ENCODE measurements around the gene ANKRD13A.
"Not testable (repeated sequence)": the region's sequence is repeated elsewhere in the genome, so short reads cannot be mapped to it uniquely, and the experiment has no call there.

The ANKRD13A gene

DNA sequence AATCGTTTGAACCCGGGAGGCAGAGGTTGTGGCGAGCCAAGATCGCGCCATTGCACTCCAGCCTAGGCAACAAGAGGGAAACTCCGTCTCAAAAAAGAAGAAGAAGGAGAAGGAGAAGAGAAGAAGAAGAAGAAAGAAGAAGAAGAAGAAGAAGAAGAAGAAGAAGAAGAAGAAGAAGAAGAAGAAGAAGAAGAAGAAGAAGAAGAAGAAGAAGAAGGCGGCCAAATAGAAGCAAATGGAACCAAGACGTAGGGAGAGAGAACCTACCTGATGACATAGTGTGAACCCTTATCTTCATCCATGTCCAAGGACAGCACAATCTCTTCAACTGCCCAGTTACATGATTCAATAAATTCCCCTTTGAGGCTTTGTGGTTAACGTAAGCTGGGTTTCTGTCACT is 68.9 kb downstream of the ANKRD13A start:
- not testable (repeated sequence) for H2BK12ac ChIP-seq (ENCODE audit: low read length in 2 of 2); H2AFZ ChIP-seq (ENCODE audit: low read depth, low read length); H3K4me1 ChIP-seq (ENCODE audit: control insufficient read depth, insufficient read depth, low read depth, low read length); H3K18ac ChIP-seq (ENCODE audit: low read depth in 1 of 2, low read length in 2 of 2); H3K9ac ChIP-seq (ENCODE audit: low read length); H2BK5ac ChIP-seq (ENCODE audit: low read depth, low read length, poor library complexity, severe bottlenecking); H4K91ac ChIP-seq (ENCODE audit: low read length); H3K9me3 ChIP-seq (ENCODE audit: control insufficient read depth, low read length); H3K4me2 ChIP-seq (ENCODE audit: low read length, poor library complexity, severe bottlenecking); H3K4ac ChIP-seq (ENCODE audit: low read depth in 1 of 2, low read length in 2 of 2); H3K79me1 ChIP-seq (replicated peaks; ENCODE audit: low read length, poor library complexity, severe bottlenecking); H2AK5ac ChIP-seq (ENCODE audit: low read length, severe bottlenecking); H2BK120ac ChIP-seq (ENCODE audit: low read depth, low read length); H3K14ac ChIP-seq (ENCODE audit: low read length in 2 of 2); H4K8ac ChIP-seq (ENCODE audit: low read length); H3K23ac ChIP-seq (ENCODE audit: low read length in 2 of 2); H3K27ac ChIP-seq (ENCODE audit: low read length, poor library complexity, severe bottlenecking); H3K4me3 ChIP-seq (ENCODE audit: insufficient read depth in 1 of 2, low read depth in 1 of 2, low read length in 2 of 2); DNase-seq; H2BK15ac ChIP-seq (ENCODE audit: low read depth, poor library complexity, severe bottlenecking); H3K27me3 ChIP-seq (ENCODE audit: control insufficient read depth in 1 of 2, insufficient read depth in 1 of 2, low read length in 2 of 2); H3K36me3 ChIP-seq (ENCODE audit: control insufficient read depth in 1 of 2, insufficient read depth in 2 of 2, low read depth in 1 of 2, low read length in 2 of 2)
- WGBS = 98% methylated on average over 9 of the region's 9 CpGs

DNA sequence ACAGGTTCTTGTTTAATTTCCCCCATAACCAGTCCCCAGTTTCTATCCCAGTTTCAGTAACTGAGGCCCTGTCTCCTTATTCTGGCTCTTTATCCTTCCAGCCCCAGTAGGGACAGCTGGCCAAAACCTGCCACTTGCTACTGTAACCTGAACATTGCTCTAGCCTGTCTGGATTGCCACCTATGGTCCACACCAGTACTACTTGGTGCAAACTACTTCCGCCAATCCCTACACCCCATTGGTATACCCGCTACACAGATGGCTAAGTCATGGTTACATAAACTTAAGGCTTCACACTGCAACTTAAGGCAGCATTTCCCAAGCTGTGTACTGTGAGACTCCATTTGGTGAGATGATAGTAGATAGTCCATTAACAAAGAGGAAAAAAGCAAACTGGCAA is 69.4 kb downstream of the ANKRD13A start:
- Histone ChIP-seq H3K9me3 (ENCODE audit: control insufficient read depth, low read length) (no peaks in the 10 kb centered on the region), H2BK12ac (ENCODE audit: low read length in 2 of 2) (no peak overlapping the region), H3K4ac (ENCODE audit: low read depth in 1 of 2, low read length in 2 of 2) (no peak overlapping the region), H2BK120ac (ENCODE audit: low read depth, low read length) (no peak overlapping the region), H3K27ac (ENCODE audit: low read length, poor library complexity, severe bottlenecking) (no peak overlapping the region), H3K18ac (ENCODE audit: low read depth in 1 of 2, low read length in 2 of 2) (no peak overlapping the region), H4K8ac (ENCODE audit: low read length) (no peak overlapping the region), H3K14ac (ENCODE audit: low read length in 2 of 2) (no peak overlapping the region), H3K4me1 (ENCODE audit: control insufficient read depth, insufficient read depth, low read depth, low read length) (peaks cover 1% of the 10 kb centered on the region), H3K4me3 (ENCODE audit: insufficient read depth in 1 of 2, low read depth in 1 of 2, low read length in 2 of 2) (no peak overlapping the region), H3K27me3 (ENCODE audit: control insufficient read depth in 1 of 2, insufficient read depth in 1 of 2, low read length in 2 of 2) (peaks cover 0 to 7% of the 10 kb centered on the region in 2 experiments), H3K4me2 (ENCODE audit: low read length, poor library complexity, severe bottlenecking) (no peak overlapping the region), H2AFZ (ENCODE audit: low read depth, low read length) (no peak overlapping the region), H2AK5ac (ENCODE audit: low read length, severe bottlenecking) (no peak overlapping the region), H3K79me1 (replicated peaks; ENCODE audit: low read length, poor library complexity, severe bottlenecking) (no peaks in the 10 kb centered on the region), H3K9ac (ENCODE audit: low read length) (no peak overlapping the region), H3K23ac (ENCODE audit: low read length in 2 of 2) (no peak overlapping the region), H3K36me3 (ENCODE audit: control insufficient read depth in 1 of 2, insufficient read depth in 2 of 2, low read depth in 1 of 2, low read length in 2 of 2) (no peaks in the 10 kb centered on the region), H2BK15ac (ENCODE audit: low read depth, poor library complexity, severe bottlenecking) (no peak overlapping the region), H2BK5ac (ENCODE audit: low read depth, low read length, poor library complexity, severe bottlenecking) (no peak overlapping the region), H4K91ac (ENCODE audit: low read length) (no peak overlapping the region)
- no CpG with 5 or more reads among the region's 2 CpGs for WGBS
- DNase-seq = no peak

DNA sequence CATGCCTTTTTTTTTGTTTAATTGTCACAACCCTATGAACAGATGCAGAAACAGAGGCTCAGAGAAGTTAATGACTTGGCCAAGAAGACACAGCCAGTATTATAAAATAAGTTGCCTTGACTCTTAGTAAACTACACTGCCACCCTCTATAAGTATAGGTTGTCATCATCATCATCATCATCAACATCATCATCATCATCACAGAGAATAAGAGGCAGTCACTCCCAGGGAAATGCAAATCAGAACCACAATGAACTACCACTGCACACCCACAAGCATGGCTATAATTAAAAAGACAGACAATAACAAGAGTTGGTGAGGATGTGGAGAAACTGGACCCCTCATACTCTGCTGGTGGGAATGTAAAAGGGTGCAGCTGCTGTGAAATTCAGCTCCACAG is 72.3 kb downstream of the ANKRD13A start:
- Histone ChIP-seq H2BK12ac (ENCODE audit: low read length in 2 of 2) (no peak overlapping the region), H4K8ac (ENCODE audit: low read length) (no peak overlapping the region), H3K18ac (ENCODE audit: low read depth in 1 of 2, low read length in 2 of 2) (no peak overlapping the region), H3K4me1 (ENCODE audit: control insufficient read depth, insufficient read depth, low read depth, low read length) (peaks cover 1% of the 10 kb centered on the region), H3K79me1 (replicated peaks; ENCODE audit: low read length, poor library complexity, severe bottlenecking) (no peaks in the 10 kb centered on the region), H2BK120ac (ENCODE audit: low read depth, low read length) (no peak overlapping the region), H2BK5ac (ENCODE audit: low read depth, low read length, poor library complexity, severe bottlenecking) (no peak overlapping the region), H3K9ac (ENCODE audit: low read length) (no peak overlapping the region), H3K4ac (ENCODE audit: low read depth in 1 of 2, low read length in 2 of 2) (no peak overlapping the region), H3K36me3 (ENCODE audit: control insufficient read depth in 1 of 2, insufficient read depth in 2 of 2, low read depth in 1 of 2, low read length in 2 of 2) (no peaks in the 10 kb centered on the region), H2AK5ac (ENCODE audit: low read length, severe bottlenecking) (no peak overlapping the region), H3K9me3 (ENCODE audit: control insufficient read depth, low read length) (no peaks in the 10 kb centered on the region), H3K4me3 (ENCODE audit: insufficient read depth in 1 of 2, low read depth in 1 of 2, low read length in 2 of 2) (no peak overlapping the region), H4K91ac (ENCODE audit: low read length) (no peak overlapping the region), H3K27ac (ENCODE audit: low read length, poor library complexity, severe bottlenecking) (no peak overlapping the region), H3K27me3 (ENCODE audit: control insufficient read depth in 1 of 2, insufficient read depth in 1 of 2, low read length in 2 of 2) (peaks cover 0 to 11% of the 10 kb centered on the region in 2 experiments), H3K4me2 (ENCODE audit: low read length, poor library complexity, severe bottlenecking) (no peak overlapping the region), H2BK15ac (ENCODE audit: low read depth, poor library complexity, severe bottlenecking) (no peak overlapping the region), H2AFZ (ENCODE audit: low read depth, low read length) (no peak overlapping the region), H3K14ac (ENCODE audit: low read length in 2 of 2) (no peak overlapping the region), H3K23ac (ENCODE audit: low read length in 2 of 2) (no peak overlapping the region)
- DNase-seq = no peak

DNA sequence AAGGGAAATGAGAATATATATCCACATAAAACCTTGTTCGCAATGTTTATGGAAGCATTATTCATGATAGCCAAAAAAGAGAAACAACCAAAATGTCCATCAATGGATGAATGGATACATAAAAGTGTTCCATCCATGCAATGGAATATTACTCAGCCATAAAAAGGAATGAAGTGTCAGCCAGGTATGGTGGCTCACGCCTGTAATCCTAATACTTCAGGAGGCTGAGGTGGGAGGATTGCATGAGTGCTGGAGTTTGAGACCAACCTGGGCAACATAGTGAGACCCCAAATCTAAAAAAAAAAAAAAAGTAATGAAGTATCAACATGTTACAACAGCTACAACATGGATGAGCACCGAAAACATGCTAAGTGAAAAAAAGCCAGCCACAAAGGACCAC is 72.7 kb downstream of the ANKRD13A start:
- WGBS = 100% methylated on average over 2 of the region's 3 CpGs
- Histone ChIP-seq H3K9ac (ENCODE audit: low read length) (no peak overlapping the region), H2BK15ac (ENCODE audit: low read depth, poor library complexity, severe bottlenecking) (no peak overlapping the region)

More for the DNA sequence above, 72.7 kb downstream of the ANKRD13A start:
- no peak overlapping the region for H3K18ac ChIP-seq (ENCODE audit: low read depth in 1 of 2, low read length in 2 of 2)
- no peak overlapping the region for H2BK120ac ChIP-seq (ENCODE audit: low read depth, low read length)
- H3K14ac ChIP-seq (ENCODE audit: low read length in 2 of 2) = no peak overlapping the region
- no peak overlapping the region for H3K4ac ChIP-seq (ENCODE audit: low read depth in 1 of 2, low read length in 2 of 2)
- H3K79me1 ChIP-seq (replicated peaks; ENCODE audit: low read length, poor library complexity, severe bottlenecking) = no peaks in the 10 kb centered on the region
- H4K8ac ChIP-seq (ENCODE audit: low read length) = no peak overlapping the region
- H4K91ac ChIP-seq (ENCODE audit: low read length) = no peak overlapping the region
- no peak overlapping the region for H2BK5ac ChIP-seq (ENCODE audit: low read depth, low read length, poor library complexity, severe bottlenecking)
- H3K27ac ChIP-seq (ENCODE audit: low read length, poor library complexity, severe bottlenecking) = no peak overlapping the region
- peaks cover 1% of the 10 kb centered on the region for H3K4me1 ChIP-seq (ENCODE audit: control insufficient read depth, insufficient read depth, low read depth, low read length)
- no peaks in the 10 kb centered on the region for H3K9me3 ChIP-seq (ENCODE audit: control insufficient read depth, low read length)
- H3K27me3 ChIP-seq (ENCODE audit: control insufficient read depth in 1 of 2, insufficient read depth in 1 of 2, low read length in 2 of 2) = peaks cover 0 to 11% of the 10 kb centered on the region in 2 experiments
- no peak overlapping the region for H2BK12ac ChIP-seq (ENCODE audit: low read length in 2 of 2)
- H2AFZ ChIP-seq (ENCODE audit: low read depth, low read length) = no peak overlapping the region
- no peak overlapping the region for H3K4me3 ChIP-seq (ENCODE audit: insufficient read depth in 1 of 2, low read depth in 1 of 2, low read length in 2 of 2)
- no peak overlapping the region for H3K4me2 ChIP-seq (ENCODE audit: low read length, poor library complexity, severe bottlenecking)
- no peak for DNase-seq
- H3K36me3 ChIP-seq (ENCODE audit: control insufficient read depth in 1 of 2, insufficient read depth in 2 of 2, low read depth in 1 of 2, low read length in 2 of 2) = no peaks in the 10 kb centered on the region
- H2AK5ac ChIP-seq (ENCODE audit: low read length, severe bottlenecking) = no peak overlapping the region
- no peak overlapping the region for H3K23ac ChIP-seq (ENCODE audit: low read length in 2 of 2)

All from mesenchymal stem cell (in vitro differentiated cells and primary cell).